Measurements from ENCODE around the gene HNRNPUL1. TPM values are rescaled to one million over a fixed set of nuclear protein-coding genes. Genes with fewer than 3 reads are reported as not detected.

The HNRNPUL1 gene
- total RNA-seq, 1 experiment from 2014 or later = 158 TPM

GRCh38 chr19:41327576-41328156 lies 63.5 kb downstream of the HNRNPUL1 start:
- no peaks in the 10 kb centered on the region for H3K9me3 ChIP-seq (ENCODE audit: low read length)
- ATAC-seq = peak; percentile 48
- BruUV-seq (replicated peaks) = no TSS peak
- peaks cover 63% of the 10 kb centered on the region for H3K4me1 ChIP-seq (ENCODE audit: insufficient read depth, low read length)
- H3K27me3 ChIP-seq (ENCODE audit: low read length) = no peaks in the 10 kb centered on the region
- peak overlapping the region; percentile 16; the same call in 1 of the 2 replicates for H3K4me3 ChIP-seq (ENCODE audit: low read length)
- H2AFZ ChIP-seq (ENCODE audit: low read length) = peak overlapping the region; percentile 40
- TF ChIP-seq EZH2phosphoT487 (IDR thresholded peaks at IDR 0.05; ENCODE audit: borderline replicate concordance, low read length) (0 out of 2 replicates have a peak, but pooled peaks have one; percentile 64), EZH2 (IDR thresholded peaks at IDR 0.05; ENCODE audit: low read length, unreplicated experiment) (no peak), CTCF (conservative IDR thresholded peaks at IDR 0.05; ENCODE audit: low read depth, low read length) (no peak)
- H3K36me3 ChIP-seq (ENCODE audit: low read depth, low read length) = no peaks in the 10 kb centered on the region
- peak overlapping the region; percentile 57 for H3K9ac ChIP-seq (ENCODE audit: low read length)
- H3K79me2 ChIP-seq (ENCODE audit: low read length) = peaks cover 6% of the 10 kb centered on the region
- POLR2A ChIA-PET (ENCODE audit: unreplicated experiment) = no interaction called here
- H4K20me1 ChIP-seq (ENCODE audit: low read length) = no peaks in the 10 kb centered on the region
- peak; percentile 81 for DNase-seq
- peaks cover 7% of the 10 kb centered on the region for H3F3A ChIP-seq (ENCODE audit: low read length, unreplicated experiment)
- CTCF ChIA-PET = no interaction called here
- H3K4me2 ChIP-seq (ENCODE audit: low read length) = peak overlapping the region; percentile 64
- H3K27ac ChIP-seq (ENCODE audit: low read length) = peak overlapping the region; percentile 97
- H3K9me2 ChIP-seq (replicated peaks; ENCODE audit: low read length) = no peaks in the 10 kb centered on the region
- intact Hi-C loops (cut with micrococcal nuclease) = loop anchor here (2.0 kb wide), 1 partner anchor 23 kb away; no protein-coding TSS in a partner anchor

DNA sequence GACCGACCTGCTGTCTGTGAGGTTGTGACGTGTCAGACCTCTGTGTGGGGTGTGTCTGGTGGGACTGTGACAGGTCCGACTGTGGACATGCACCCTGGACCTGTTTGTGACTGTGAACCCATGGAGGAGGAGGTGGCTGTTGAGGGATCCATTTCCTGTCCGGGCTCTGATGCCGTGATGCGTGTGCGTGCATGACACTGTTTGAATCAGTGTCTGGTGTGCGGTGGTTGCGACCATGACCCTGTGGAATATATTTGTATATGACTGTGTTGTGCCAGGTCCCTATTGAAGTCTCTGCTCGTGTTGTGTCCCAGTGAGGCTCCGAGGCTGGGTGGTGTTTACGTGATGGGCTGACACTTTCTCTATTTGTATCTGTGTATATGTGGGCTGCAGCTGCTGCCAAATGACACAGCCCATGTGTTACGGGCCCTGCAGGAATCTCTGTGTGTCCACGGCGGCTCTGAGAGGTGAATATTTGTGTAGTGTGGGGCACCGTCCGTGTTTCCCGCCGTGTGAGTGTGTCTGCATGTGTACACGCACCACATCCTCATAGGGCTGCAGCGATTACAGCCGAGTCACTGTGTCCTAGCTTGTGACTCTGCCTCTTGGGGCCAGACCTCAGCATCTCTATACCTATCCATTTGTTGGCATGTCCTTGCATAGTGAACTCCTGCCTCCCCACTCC lies 64.1 kb downstream of the HNRNPUL1 start:
- H3K4me1 ChIP-seq (ENCODE audit: insufficient read depth, low read length) = peaks cover 57% of the 10 kb centered on the region
- CTCF ChIA-PET = no interaction called here

More for the DNA sequence above, 64.1 kb downstream of the HNRNPUL1 start:
- TF ChIP-seq CTCF (conservative IDR thresholded peaks at IDR 0.05; ENCODE audit: low read depth, low read length) (no peak), EZH2 (IDR thresholded peaks at IDR 0.05; ENCODE audit: low read length, unreplicated experiment) (no peak), EZH2phosphoT487 (IDR thresholded peaks at IDR 0.05; ENCODE audit: borderline replicate concordance, low read length) (no peak)
- H3K79me2 ChIP-seq (ENCODE audit: low read length) = peaks cover 6% of the 10 kb centered on the region
- no peaks in the 10 kb centered on the region for H3K9me2 ChIP-seq (replicated peaks; ENCODE audit: low read length)
- H2AFZ ChIP-seq (ENCODE audit: low read length) = no peak overlapping the region; the same call in 1 of the 2 replicates
- no peak for DNase-seq
- H4K20me1 ChIP-seq (ENCODE audit: low read length) = no peaks in the 10 kb centered on the region
- POLR2A ChIA-PET (ENCODE audit: unreplicated experiment) = no interaction called here
- ATAC-seq = peak; percentile 2; the same call in 1 of the 2 replicates
- H3K27me3 ChIP-seq (ENCODE audit: low read length) = no peaks in the 10 kb centered on the region
- BruUV-seq (replicated peaks) = no TSS peak
- peak overlapping the region; percentile 64 for H3K4me2 ChIP-seq (ENCODE audit: low read length)
- intact Hi-C loops (cut with micrococcal nuclease) = no loop called here
- peak overlapping the region; percentile 97 for H3K27ac ChIP-seq (ENCODE audit: low read length)
- 0 out of 2 replicates have a peak overlapping the region, but pooled peaks have one; percentile 57 for H3K9ac ChIP-seq (ENCODE audit: low read length)
- H3K4me3 ChIP-seq (ENCODE audit: low read length) = no peak overlapping the region
- no peaks in the 10 kb centered on the region for H3K9me3 ChIP-seq (ENCODE audit: low read length)
- H3F3A ChIP-seq (ENCODE audit: low read length, unreplicated experiment) = peaks cover 7% of the 10 kb centered on the region
- H3K36me3 ChIP-seq (ENCODE audit: low read depth, low read length) = no peaks in the 10 kb centered on the region
